Endothelial cell of umbilical vein (primary cell): ENCODE data around the gene PPP3CA. TPM values are rescaled to one million over a fixed set of nuclear protein-coding genes. Genes with fewer than 3 reads are reported as not detected.

Source experiments
- BruUV-seq: library from RNA; stranded (reverse); fragments of 400-500 nt; replicated peaks from 2 replicates; lab custom pipeline; 2021; lab: Mats Ljungman, UMichigan
- CTCF ChIA-PET: fragments of 300-600, 350-600 bp; sonication (Branson Sonifier 250); formaldehyde crosslinking; loops from one replicate; lab custom pipeline; 2021; ENCODE audit warnings: antibody characterized with exemption, inconsistent platforms; lab: Charles Lee
- POLR2A ChIA-PET: fragments of 300-600, 350-600 bp; sonication (Branson Sonifier 250); formaldehyde crosslinking; loops from one replicate; lab custom pipeline; 2021; ENCODE audit warnings: antibody characterized with exemption, inconsistent platforms; lab: Charles Lee
- DNase-seq: peaks from one replicate; pipeline ENCODE4 v3.0.0-alpha.2; 2011; ENCODE audit warnings: low read depth, low spot score
- FAIRE-seq: peaks from 2 replicates; lab custom pipeline; 2011; peaks lifted over from hg19 to GRCh38; lab: Jason Lieb, UNC
- H2AFZ ChIP-seq: 2 replicates; pipeline ENCODE4 v1.6.0; 2012; ENCODE audit warnings: low read depth, low read length, control low read depth, inconsistent platforms
- H3K27ac ChIP-seq: 2 replicates; pipeline ENCODE4 v1.5.1; 2011; ENCODE audit warnings: low read depth, mild to moderate bottlenecking, control low read depth, low read length, moderate library complexity; ENCODE audit not compliant: insufficient read depth
- H3K27me3 ChIP-seq, 2 experiments: 2 replicates each; pipeline versions ENCODE4 v1.6.0 to v1.6.1; 2011; ENCODE audit warnings: low read length in 2 of 2, mixed read lengths in 1 of 2; ENCODE audit not compliant: control insufficient read depth in 2 of 2, insufficient read depth in 2 of 2
- H3K36me3 ChIP-seq, 2 experiments: 2 replicates in 1 of 2; 3 replicates in 1 of 2; pipeline ENCODE4 v1.5.1; 2011; ENCODE audit warnings: low read length in 2 of 2, mild to moderate bottlenecking in 1 of 2, moderate library complexity in 1 of 2; ENCODE audit not compliant: control insufficient read depth in 2 of 2, insufficient read depth in 2 of 2; ENCODE audit errors: extremely low read depth in 1 of 2
- H3K4me1 ChIP-seq: 3 replicates; pipeline ENCODE4 v1.5.1; 2011; ENCODE audit warnings: mild to moderate bottlenecking, low read length; ENCODE audit not compliant: control insufficient read depth, insufficient read depth; ENCODE audit errors: extremely low read depth
- H3K4me2 ChIP-seq: 2 replicates; pipeline ENCODE4 v1.6.1; 2011; ENCODE audit warnings: low read length, control low read depth, mixed read lengths; ENCODE audit not compliant: insufficient read depth
- H3K4me3 ChIP-seq, 3 experiments: fragments of 200-600 bp in 1 of 3; sonication (generic), shearing (Covaris generic) in 1 of 3; replicated peaks in 1 of 3; 2 replicates each; pipeline ENCODE4 v1.5.1; 2011 to 2016; ENCODE audit warnings: control low read depth in 3 of 3, low read length in 3 of 3, mild to moderate bottlenecking in 2 of 3, inconsistent platforms in 1 of 3, low read depth in 1 of 3, moderate library complexity in 1 of 3; ENCODE audit not compliant: insufficient read depth in 1 of 3
- H3K79me2 ChIP-seq: 2 replicates; pipeline ENCODE4 v1.6.0; 2012; ENCODE audit warnings: low read length, inconsistent platforms; ENCODE audit not compliant: control insufficient read depth, insufficient read depth
- H3K9ac ChIP-seq: replicated peaks from 2 replicates; pipeline ENCODE3; 2011; ENCODE audit warnings: low read length, control low read depth; ENCODE audit not compliant: insufficient read depth; ENCODE audit errors: extremely low read depth
- H3K9me1 ChIP-seq: replicated peaks from 3 replicates; pipeline ENCODE4 v1.6.0; 2011; ENCODE audit warnings: mild to moderate bottlenecking, low read length; ENCODE audit not compliant: control insufficient read depth, insufficient read depth; ENCODE audit errors: extremely low read depth
- H3K9me3 ChIP-seq: replicated peaks from 2 replicates; pipeline ENCODE4 v1.5.1; 2012; ENCODE audit warnings: low read length, inconsistent platforms; ENCODE audit not compliant: control insufficient read depth, insufficient read depth
- H4K20me1 ChIP-seq: replicated peaks from 2 replicates; pipeline ENCODE3; 2011; ENCODE audit warnings: mild to moderate bottlenecking, low read length; ENCODE audit not compliant: control insufficient read depth, insufficient read depth; ENCODE audit errors: extremely low read depth
- EZH2 ChIP-seq: IDR thresholded peaks from 2 replicates; pipeline ENCODE4 v1.6.1; 2012; ENCODE audit warnings: borderline replicate concordance, low read depth, mild to moderate bottlenecking, moderate library complexity, low read length, inconsistent platforms; ENCODE audit not compliant: severe bottlenecking
- FOS ChIP-seq: IDR thresholded peaks from 2 replicates; pipeline ENCODE4 v1.6.1; 2011; ENCODE audit warnings: mild to moderate bottlenecking, low read length, moderate library complexity, borderline replicate concordance; ENCODE audit not compliant: insufficient read depth
- GATA2 ChIP-seq: IDR thresholded peaks from 2 replicates; pipeline ENCODE4 v1.7.0; 2011; ENCODE audit warnings: low read depth, mild to moderate bottlenecking, moderate library complexity, mixed read lengths, low read length; ENCODE audit not compliant: insufficient read length, insufficient read depth
- JUN ChIP-seq: IDR thresholded peaks from 2 replicates; pipeline ENCODE4 v1.6.1; 2011; ENCODE audit warnings: borderline replicate concordance, low read depth; ENCODE audit not compliant: insufficient read length, insufficient read depth
- MAX ChIP-seq: IDR thresholded peaks from 2 replicates; pipeline ENCODE4 v1.6.1; 2011; ENCODE audit not compliant: insufficient read depth, insufficient read length
- MYC ChIP-seq: IDR thresholded peaks from one replicate; pipeline ENCODE4 v1.6.1; 2011; ENCODE audit warnings: mild to moderate bottlenecking, low read depth, low read length
- POLR2A ChIP-seq: IDR thresholded peaks from 2 replicates; pipeline ENCODE4 v1.6.1; 2012; ENCODE audit warnings: low read depth, mild to moderate bottlenecking, control low read depth, low read length
- dilution Hi-C: fragments of 300-500 bp; cut with MboI; formaldehyde crosslinking; loops from one replicate; pipeline ENCODE4 v1.15.0; 2019; ENCODE audit warnings: low sequenced_read_pairs; ENCODE audit not compliant: extremely low pct_ligation_motif_present
- intact Hi-C: fragments of 100-400 bp; cut with micrococcal nuclease; formaldehyde crosslinking; loops from one replicate; pipeline ENCODE4 v1.10.0; 2022
- polyA plus RNA-seq, 4 experiments: library from polyadenylated mRNA; depleted of rRNA in 3 of 4; stranded (reverse) in 3 of 4; unstranded in 1 of 4; fragments of >200 nt; gene quantifications; 2 replicates each; pipeline versions ENCODE4 v1.2.1 to v1.2.3, GENCODE V29; 2011 to 2012; ENCODE audit warnings: missing spikeins in 1 of 4
- total RNA-seq: library from RNA; stranded (reverse); gene quantifications from 2 replicates; pipeline ENCODE4 v1.2.3, GENCODE V29; 2021
- TF ChIP-seq, protein P1 (sequence below), 2 donors: IDR thresholded peaks; 1 replicate in 1 of 2; 2 replicates in 1 of 2; pipeline ENCODE4 v1.5.1; 2011; ENCODE audit warnings: low read length in 2 of 2, mild to moderate bottlenecking in 2 of 2, moderate library complexity in 2 of 2, control low read depth in 1 of 2, inconsistent platforms in 1 of 2, low read depth in 1 of 2; ENCODE audit not compliant: insufficient read depth in 1 of 2; ENCODE audit errors: extremely low read depth in 1 of 2

The PPP3CA gene
- total and polyA plus RNA-seq, 2 donors (not counting 3 experiments of a cell fraction or from before 2014, with no cell fraction given) = 7.0 to 43.3 TPM

DNA sequence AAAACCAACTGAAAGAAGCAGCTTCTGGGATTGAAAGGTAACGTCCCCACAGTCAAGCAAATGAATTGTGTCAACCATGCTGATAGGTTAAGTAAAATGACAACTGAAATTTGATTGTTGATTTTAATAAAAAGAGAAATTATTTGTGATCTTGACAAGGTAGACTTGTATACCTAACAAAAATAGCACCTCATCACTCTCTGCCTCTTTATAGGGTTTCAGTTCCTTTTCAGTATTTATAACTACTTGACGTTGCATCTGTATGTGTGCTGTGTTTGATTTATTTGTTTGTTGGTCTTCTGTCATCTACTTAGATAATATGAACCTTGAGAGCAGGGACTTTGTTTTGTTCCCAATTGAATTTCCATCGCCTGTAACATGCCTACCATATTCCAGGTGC lies 7.9 kb upstream of the PPP3CA start:
- Histone ChIP-seq H3K9me1 (no peaks in the 10 kb centered on the region), H3K9ac (no peak overlapping the region), H4K20me1 (no peaks in the 10 kb centered on the region), H3K36me3 (no peaks in the 10 kb centered on the region), H3K27ac (no peak overlapping the region), H3K9me3 (no peaks in the 10 kb centered on the region), H2AFZ (no peak overlapping the region), H3K79me2 (no peaks in the 10 kb centered on the region), H3K4me3 (no peak overlapping the region), H3K4me1 (peaks cover 21% of the 10 kb centered on the region), H3K4me2 (no peak overlapping the region), H3K27me3 (no peaks in the 10 kb centered on the region)
- no peak for DNase-seq
- intact Hi-C loops (no loop called here), dilution Hi-C loops (no loop called here)
- ChIA-PET CTCF (no interaction called here), POLR2A (no interaction called here)
- no peak for FAIRE-seq
- TF ChIP-seq JUN (no peak), EZH2 (no peak), POLR2A (no peak), MYC (no peak), GATA2 (no peak)
- TF ChIP-seq, protein P1, sequence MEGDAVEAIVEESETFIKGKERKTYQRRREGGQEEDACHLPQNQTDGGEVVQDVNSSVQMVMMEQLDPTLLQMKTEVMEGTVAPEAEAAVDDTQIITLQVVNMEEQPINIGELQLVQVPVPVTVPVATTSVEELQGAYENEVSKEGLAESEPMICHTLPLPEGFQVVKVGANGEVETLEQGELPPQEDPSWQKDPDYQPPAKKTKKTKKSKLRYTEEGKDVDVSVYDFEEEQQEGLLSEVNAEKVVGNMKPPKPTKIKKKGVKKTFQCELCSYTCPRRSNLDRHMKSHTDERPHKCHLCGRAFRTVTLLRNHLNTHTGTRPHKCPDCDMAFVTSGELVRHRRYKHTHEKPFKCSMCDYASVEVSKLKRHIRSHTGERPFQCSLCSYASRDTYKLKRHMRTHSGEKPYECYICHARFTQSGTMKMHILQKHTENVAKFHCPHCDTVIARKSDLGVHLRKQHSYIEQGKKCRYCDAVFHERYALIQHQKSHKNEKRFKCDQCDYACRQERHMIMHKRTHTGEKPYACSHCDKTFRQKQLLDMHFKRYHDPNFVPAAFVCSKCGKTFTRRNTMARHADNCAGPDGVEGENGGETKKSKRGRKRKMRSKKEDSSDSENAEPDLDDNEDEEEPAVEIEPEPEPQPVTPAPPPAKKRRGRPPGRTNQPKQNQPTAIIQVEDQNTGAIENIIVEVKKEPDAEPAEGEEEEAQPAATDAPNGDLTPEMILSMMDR (IDR thresholded peaks at IDR 0.05; ENCODE audit: extremely low read depth in 1 of 2, insufficient read depth in 1 of 2, low read depth in 1 of 2, low read length in 2 of 2) = no peak
- BruUV-seq = no TSS peak

GRCh38 chr4:101349801-101350064 lies 2.4 kb upstream of the PPP3CA start:
- Histone ChIP-seq H3K4me2 (no peak overlapping the region), H3K9ac (no peak overlapping the region), H3K4me1 (peaks cover 15% of the 10 kb centered on the region), H3K79me2 (peaks cover 1% of the 10 kb centered on the region), H3K27ac (no peak overlapping the region), H4K20me1 (no peaks in the 10 kb centered on the region), H3K4me3 (no peak overlapping the region), H3K9me1 (no peaks in the 10 kb centered on the region), H3K27me3 (no peaks in the 10 kb centered on the region), H3K36me3 (no peaks in the 10 kb centered on the region), H2AFZ (no peak overlapping the region), H3K9me3 (no peaks in the 10 kb centered on the region)
- peak; percentile 40 for FAIRE-seq
- peak; percentile 17 for DNase-seq
- ChIA-PET POLR2A (no interaction called here), CTCF (interaction anchor here (1.6 kb wide), 1 partner anchor 70 kb away, joined by 4 read pairs; no protein-coding TSS in a partner anchor)
- dilution Hi-C loops = no loop called here
- BruUV-seq = no TSS peak
- TF ChIP-seq EZH2 (no peak), MAX (no peak), POLR2A (no peak), FOS (no peak), GATA2 (no peak), MYC (no peak), JUN (no peak)
- TF ChIP-seq, protein P1 (IDR thresholded peaks at IDR 0.05; ENCODE audit: extremely low read depth in 1 of 2, insufficient read depth in 1 of 2, low read depth in 1 of 2, low read length in 2 of 2) = no peak
- intact Hi-C loops = loop anchor here (5.0 kb wide), 5 partner anchors 147 to 1787 kb away; partner anchors contain the start of genes H2AZ1 and TRMT10A
